Measurements from ENCODE around the gene TMSB4X.
A peak's percentile ranks its signal among the peaks of the same experiment; 100 is the strongest.
"Not testable (repeated sequence)": the region's sequence is repeated elsewhere in the genome, so short reads cannot be mapped to it uniquely, and the experiment has no call there.

TMSB4X gene

GRCh38 chrX:12974796-12975669 lies at the start of gene TMSB4X:
TSS of gene TMSB4X (plus strand) at chrX:12975110.
- DNase-seq (ENCODE audit: extremely low spot score, insufficient read length, low read depth) = no peak
- peak; percentile 91 for FAIRE-seq

GRCh38 chrX:12929701-12930100 lies 45.2 kb upstream of the TMSB4X start:
- DNase-seq (ENCODE audit: extremely low spot score, insufficient read length, low read depth) (no peak), FAIRE-seq (no peak)

GRCh38 chrX:12930150-12930549 lies 44.8 kb upstream of the TMSB4X start:
- no peak for FAIRE-seq
- DNase-seq (ENCODE audit: extremely low spot score, insufficient read length, low read depth) = no peak

GRCh38 chrX:12932244-12932643 lies 42.7 kb upstream of the TMSB4X start:
- DNase-seq (ENCODE audit: extremely low spot score, insufficient read length, low read depth) (no peak), FAIRE-seq (no peak)

GRCh38 chrX:12934850-12935249 lies 40.1 kb upstream of the TMSB4X start:
- DNase-seq (ENCODE audit: extremely low spot score, insufficient read length, low read depth) (no peak), FAIRE-seq (no peak)

- DNase-seq (ENCODE audit: extremely low spot score, insufficient read length, low read depth) (no peak), FAIRE-seq (no peak)
Measured at GRCh38 chrX:12936947-12937346, 38.0 kb upstream of the TMSB4X start.

GRCh38 chrX:12940471-12940870 lies 34.4 kb upstream of the TMSB4X start:
- not testable (repeated sequence) for FAIRE-seq; DNase-seq (ENCODE audit: extremely low spot score, insufficient read length, low read depth)

- DNase-seq (ENCODE audit: extremely low spot score, insufficient read length, low read depth); FAIRE-seq: not testable (repeated sequence)
Measured at GRCh38 chrX:12943592-12943991, 31.3 kb upstream of the TMSB4X start.

GRCh38 chrX:12944452-12944851 lies 30.5 kb upstream of the TMSB4X start:
- FAIRE-seq; DNase-seq (ENCODE audit: extremely low spot score, insufficient read length, low read depth): not testable (repeated sequence)

- DNase-seq (ENCODE audit: extremely low spot score, insufficient read length, low read depth) = no peak
- no peak for FAIRE-seq
Measured at GRCh38 chrX:12945494-12945893, 29.4 kb upstream of the TMSB4X start.

- no peak for DNase-seq (ENCODE audit: extremely low spot score, insufficient read length, low read depth)
Measured at GRCh38 chrX:12946406-12946805, 28.5 kb upstream of the TMSB4X start.

GRCh38 chrX:12946838-12947544 lies 27.9 kb upstream of the TMSB4X start:
- DNase-seq (ENCODE audit: extremely low spot score, insufficient read length, low read depth) = no peak
- FAIRE-seq = peak; percentile 86

More at GRCh38 chrX:12946406-12946805, 28.5 kb upstream of the TMSB4X start:
- FAIRE-seq = no peak

GRCh38 chrX:12947545-12948235 lies 27.2 kb upstream of the TMSB4X start:
- DNase-seq (ENCODE audit: extremely low spot score, insufficient read length, low read depth) = no peak
- FAIRE-seq = peak; percentile 18

GRCh38 chrX:12948495-12948894 lies 26.4 kb upstream of the TMSB4X start:
- FAIRE-seq (no peak), DNase-seq (ENCODE audit: extremely low spot score, insufficient read length, low read depth) (no peak)

- FAIRE-seq = peak; percentile 72
- DNase-seq (ENCODE audit: extremely low spot score, insufficient read length, low read depth) = no peak
Measured at GRCh38 chrX:12949205-12949926, 25.5 kb upstream of the TMSB4X start.

GRCh38 chrX:12949927-12950656 lies 24.8 kb upstream of the TMSB4X start:
- FAIRE-seq (peak; percentile 99), DNase-seq (ENCODE audit: extremely low spot score, insufficient read length, low read depth) (no peak)

GRCh38 chrX:12950851-12951594 lies 23.9 kb upstream of the TMSB4X start:
- no peak for DNase-seq (ENCODE audit: extremely low spot score, insufficient read length, low read depth)
- peak; percentile 90 for FAIRE-seq

- no peak for FAIRE-seq
- DNase-seq (ENCODE audit: extremely low spot score, insufficient read length, low read depth) = no peak
Measured at GRCh38 chrX:12951595-12951975, 23.3 kb upstream of the TMSB4X start.

GRCh38 chrX:12953420-12953819 lies 21.5 kb upstream of the TMSB4X start:
- no peak for FAIRE-seq

More at GRCh38 chrX:12953420-12953819, 21.5 kb upstream of the TMSB4X start:
- no peak for DNase-seq (ENCODE audit: extremely low spot score, insufficient read length, low read depth)
